Loucy (cell line): ENCODE measurements around the gene RNASE11.

Experiments used
- H2AFZ ChIP-seq: fragments of 200-600 bp; sonication (generic); 2 replicates; pipeline ENCODE4 v1.6.0; 2016; ENCODE audit warnings: antibody characterized with exemption, mild to moderate bottlenecking, low read length, moderate library complexity
- H3F3A ChIP-seq: fragments of 200-600 bp; 2 replicates; pipeline ENCODE4 v1.6.0; 2016; ENCODE audit warnings: antibody characterized with exemption, low read depth, mild to moderate bottlenecking
- H3K27me3 ChIP-seq: fragments of 200-600 bp; sonication (generic); 2 replicates; pipeline ENCODE4 v1.6.1; 2014; ENCODE audit warnings: low read length, mild to moderate bottlenecking; ENCODE audit not compliant: insufficient read depth, poor library complexity, severe bottlenecking
- H3K36me3 ChIP-seq: fragments of 200-600 bp; sonication (generic); 2 replicates; pipeline ENCODE4 v1.6.1; 2016; ENCODE audit warnings: low read length; ENCODE audit not compliant: insufficient read depth
- H3K4me1 ChIP-seq: fragments of 200-600 bp; sonication (generic); 2 replicates; pipeline ENCODE4 v1.5.1; 2014; ENCODE audit warnings: low read length, mild to moderate bottlenecking; ENCODE audit not compliant: insufficient read depth, poor library complexity, severe bottlenecking
- H3K4me2 ChIP-seq: fragments of 200-600 bp; sonication (generic); 2 replicates; pipeline ENCODE4 v1.6.0; 2014; ENCODE audit warnings: antibody characterized with exemption, low read length, low read depth, mild to moderate bottlenecking; ENCODE audit not compliant: poor library complexity, severe bottlenecking
- H3K4me3 ChIP-seq: fragments of 200-600 bp; sonication (generic); 2 replicates; pipeline ENCODE4 v1.5.1; 2014; ENCODE audit warnings: low read length, mild to moderate bottlenecking, mixed read lengths; ENCODE audit not compliant: poor library complexity, severe bottlenecking
- H3K79me2 ChIP-seq: fragments of 200-600 bp; sonication (generic); 2 replicates; pipeline ENCODE4 v1.6.1; 2014; ENCODE audit warnings: low read length; ENCODE audit not compliant: insufficient read depth
- H3K9ac ChIP-seq: fragments of 200-600 bp; sonication (generic); 2 replicates; pipeline ENCODE4 v1.6.0; 2014; ENCODE audit warnings: mild to moderate bottlenecking, low read depth, low read length, moderate library complexity; ENCODE audit not compliant: poor library complexity, severe bottlenecking
- H3K9me2 ChIP-seq: fragments of 200-600 bp; sonication (generic); replicated peaks from 2 replicates; pipeline ENCODE4 v1.6.1; 2016; ENCODE audit warnings: low read depth, low read length, mixed read lengths
- H3K9me3 ChIP-seq: fragments of 200-600 bp; sonication (generic); 2 replicates; pipeline ENCODE4 v1.6.1; 2014; ENCODE audit warnings: mild to moderate bottlenecking, antibody characterized with exemption, low read length, low read depth; ENCODE audit not compliant: insufficient read depth
- H4K20me1 ChIP-seq: fragments of 200-600 bp; sonication (generic); 2 replicates; pipeline ENCODE4 v1.6.0; 2014; ENCODE audit warnings: antibody characterized with exemption, low read length, mild to moderate bottlenecking; ENCODE audit not compliant: insufficient read depth, poor library complexity, severe bottlenecking
- CTCF ChIP-seq: fragments of 200-600 bp; sonication (generic); conservative IDR thresholded peaks from 2 replicates; pipeline ENCODE4 v1.5.1; 2014; ENCODE audit warnings: mild to moderate bottlenecking, antibody characterized with exemption, low read length
- EZH2phosphoT487 ChIP-seq: fragments of 200-600 bp; IDR thresholded peaks from 2 replicates; pipeline ENCODE4 v1.6.1; 2018; ENCODE audit warnings: antibody characterized with exemption, mild to moderate bottlenecking, moderate library complexity, borderline replicate concordance

The RNASE11 gene

GRCh38 chr14:20548414-20549158 is 39.2 kb downstream of the RNASE11 start:
- Histone ChIP-seq H3K27me3 (no peaks in the 10 kb centered on the region), H3K79me2 (no peaks in the 10 kb centered on the region), H2AFZ (no peak overlapping the region)

GRCh38 chr14:20546877-20547276 is 40.9 kb downstream of the RNASE11 start:
- Histone ChIP-seq H3K9me3 (no peaks in the 10 kb centered on the region), H3K9ac (no peak overlapping the region), H3K9me2 (no peaks in the 10 kb centered on the region), H3K79me2 (no peaks in the 10 kb centered on the region), H4K20me1 (no peaks in the 10 kb centered on the region), H3K27me3 (no peaks in the 10 kb centered on the region), H3K4me3 (no peak overlapping the region), H3K4me2 (no peak overlapping the region), H2AFZ (peak overlapping the region; percentile 55; the same call in 1 of the 2 replicates), H3K36me3 (no peaks in the 10 kb centered on the region), H3K4me1 (no peaks in the 10 kb centered on the region), H3F3A (no peaks in the 10 kb centered on the region)
- no peak for TF ChIP-seq CTCF
- no peak for TF ChIP-seq EZH2phosphoT487

More at GRCh38 chr14:20548414-20549158, 39.2 kb downstream of the RNASE11 start:
- Histone ChIP-seq H3K36me3 (no peaks in the 10 kb centered on the region), H4K20me1 (no peaks in the 10 kb centered on the region), H3K4me2 (no peak overlapping the region), H3K4me1 (no peaks in the 10 kb centered on the region), H3K9me3 (no peaks in the 10 kb centered on the region), H3K9ac (no peak overlapping the region), H3K9me2 (no peaks in the 10 kb centered on the region), H3K4me3 (no peak overlapping the region), H3F3A (no peaks in the 10 kb centered on the region)
- TF ChIP-seq CTCF (no peak), EZH2phosphoT487 (no peak)

GRCh38 chr14:20539906-20540305 is 47.9 kb downstream of the RNASE11 start:
- Histone ChIP-seq H3F3A (no peaks in the 10 kb centered on the region), H3K4me3 (no peak overlapping the region), H3K4me1 (peaks cover 3% of the 10 kb centered on the region), H4K20me1 (no peaks in the 10 kb centered on the region), H3K36me3 (no peaks in the 10 kb centered on the region), H3K9me3 (no peaks in the 10 kb centered on the region), H3K9ac (no peak overlapping the region), H3K4me2 (no peak overlapping the region), H3K79me2 (no peaks in the 10 kb centered on the region), H3K27me3 (no peaks in the 10 kb centered on the region), H3K9me2 (no peaks in the 10 kb centered on the region), H2AFZ (no peak overlapping the region)
- no peak for TF ChIP-seq EZH2phosphoT487
- TF ChIP-seq CTCF: no peak
